Natural killer cell (primary cell): Measurements from ENCODE around the gene ILDR2. TPM values are rescaled to one million over a fixed set of nuclear protein-coding genes. Genes with fewer than 3 reads are reported as not detected.

Experiments used
- ATAC-seq, 3 donors: fragments of 150-1000 bp in 2 of 3; fragments of 200-7000 bp in 1 of 3; cut with Tn5 transposase; 1 replicate in 1 of 3; 2 replicates in 2 of 3; pipeline ENCODE4 v1.10.0; 2021; ENCODE audit warnings: mild to moderate bottlenecking in 2 of 3, moderate library complexity in 2 of 3
- DNase-seq, 2 donors: peaks; one replicate each; pipeline versions ENCODE4 v3.0.0 to v3.0.0-alpha.2; 2013 to 2021; ENCODE audit warnings: mixed read lengths in 1 of 2
- H3K27ac ChIP-seq: one replicate; pipeline ENCODE4 v1.5.1; 2013; ENCODE audit warnings: mild to moderate bottlenecking, low read length
- H3K27me3 ChIP-seq: one replicate; pipeline ENCODE4 v1.6.1; 2013; ENCODE audit warnings: low read length; ENCODE audit not compliant: control insufficient read depth, insufficient read depth
- H3K36me3 ChIP-seq: one replicate; pipeline ENCODE4 v1.6.1; 2013; ENCODE audit warnings: low read length; ENCODE audit not compliant: control insufficient read depth, insufficient read depth
- H3K4me1 ChIP-seq: one replicate; pipeline ENCODE4 v1.6.1; 2013; ENCODE audit warnings: low read length; ENCODE audit not compliant: control insufficient read depth, insufficient read depth
- H3K4me3 ChIP-seq: one replicate; pipeline ENCODE4 v1.5.1; 2013; ENCODE audit warnings: low read length
- H3K9me3 ChIP-seq: one replicate; pipeline ENCODE4 v1.6.1; 2013; ENCODE audit warnings: low read length; ENCODE audit not compliant: control insufficient read depth, insufficient read depth
- H3K27ac Mint-ChIP-seq, 2 donors: one replicate each; pipeline ENCODE4 v1.8.0; 2022; ENCODE audit warnings: mild to moderate bottlenecking in 2 of 2, mixed read lengths in 2 of 2, moderate library complexity in 1 of 2
- H3K27me3 Mint-ChIP-seq, 2 donors: one replicate each; pipeline ENCODE4 v1.8.0; 2022; ENCODE audit warnings: low read depth in 2 of 2, mixed read lengths in 2 of 2
- H3K36me3 Mint-ChIP-seq: one replicate; pipeline ENCODE4 v1.8.0; 2022; ENCODE audit warnings: mixed read lengths
- H3K4me1 Mint-ChIP-seq, 2 donors: one replicate each; pipeline ENCODE4 v1.8.0; 2022; ENCODE audit warnings: mixed read lengths in 2 of 2
- H3K4me3 Mint-ChIP-seq: one replicate; pipeline ENCODE4 v1.8.0; 2022; ENCODE audit warnings: mild to moderate bottlenecking, moderate library complexity, mixed read lengths
- H3K9me3 Mint-ChIP-seq, 2 donors: one replicate each; pipeline ENCODE4 v1.8.0; 2022; ENCODE audit warnings: mixed read lengths in 2 of 2
- CTCF ChIP-seq: fragments of 200-600 bp; IDR thresholded peaks from one replicate; pipeline ENCODE4 v1.8.0; 2022; ENCODE audit warnings: antibody characterized with exemption
- WGBS: methylation state at CpG from one replicate; pipeline ENCODE4 v1.1.7; 2013; ENCODE audit warnings: missing lambda C conversion rate; ENCODE audit not compliant: insufficient coverage; 5-methylcytosine and 5-hydroxymethylcytosine counted together
- intact Hi-C: fragments of 100-400 bp; cut with micrococcal nuclease; formaldehyde crosslinking; loops from one replicate; pipeline ENCODE4 v1.14.2; 2022
- total RNA-seq, 4 donors: library from RNA; stranded (reverse); fragments of 120-200 nt in 1 of 4; gene quantifications; one replicate each; pipeline versions ENCODE4 v1.2.3 to v1.2.4, GENCODE V29; 2013 to 2022

Gene ILDR2
- total RNA-seq, 3 donors from 2014 or later (not counting 1 experiment from before 2014, with no cell fraction given): 2.4 to 4.3 (median 2.8) TPM

DNA sequence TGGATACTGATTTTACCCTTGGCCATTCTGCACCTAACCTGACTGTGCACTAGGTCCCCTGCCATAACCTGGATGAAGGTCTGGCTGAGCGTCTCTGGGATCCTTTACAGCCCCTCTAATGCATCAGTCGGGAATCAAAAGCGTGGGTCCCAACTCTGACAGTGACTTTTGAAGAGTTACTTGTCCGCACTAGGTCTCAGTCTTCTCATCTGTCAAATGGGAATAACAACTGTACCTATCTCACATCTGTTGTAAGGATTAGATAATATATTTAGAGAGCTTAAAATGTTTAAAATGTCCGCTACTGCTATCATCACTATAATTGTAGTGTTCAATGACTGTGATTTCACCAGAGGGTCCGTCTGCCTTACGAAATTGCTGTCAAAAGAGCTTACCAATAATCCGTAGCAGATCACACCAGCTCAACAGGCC, 100.0 kb downstream of the ILDR2 start:
- peak overlapping the region; percentile 73 for H3K27ac ChIP-seq
- TF ChIP-seq CTCF: no peak
- Mint-ChIP-seq H3K4me1 (peaks cover 23 to 41% of the 10 kb centered on the region in 2 donors), H3K9me3 (no peaks in the 10 kb centered on the region), H3K36me3 (no peaks in the 10 kb centered on the region), H3K27ac (peak overlapping the region; percentile 91 to 93), H3K27me3 (peaks cover 0 to 3% of the 10 kb centered on the region in 2 donors), H3K4me3 (peak overlapping the region; percentile 99)
- no peaks in the 10 kb centered on the region for H3K27me3 ChIP-seq
- no peaks in the 10 kb centered on the region for H3K36me3 ChIP-seq
- WGBS: 45% methylated on average over 7 of the region's 8 CpGs
- no peaks in the 10 kb centered on the region for H3K9me3 ChIP-seq
- H3K4me3 ChIP-seq: peak overlapping the region; percentile 60
- ATAC-seq (no peak), DNase-seq (no peak)
- intact Hi-C loops: loop anchor here (5.0 kb wide), 1 partner anchor 1062 kb away; the partner anchor contains the start of genes DCAF6 and MPC2
- peaks cover 13% of the 10 kb centered on the region for H3K4me1 ChIP-seq

- Mint-ChIP-seq H3K27me3 (no peaks in the 10 kb centered on the region), H3K27ac (no peak overlapping the region), H3K36me3 (no peaks in the 10 kb centered on the region), H3K4me1 (peaks cover 25 to 42% of the 10 kb centered on the region in 2 donors), H3K9me3 (no peaks in the 10 kb centered on the region), H3K4me3 (no peak overlapping the region)
- Histone ChIP-seq H3K4me1 (peaks cover 13% of the 10 kb centered on the region), H3K4me3 (no peak overlapping the region), H3K36me3 (no peaks in the 10 kb centered on the region), H3K27me3 (no peaks in the 10 kb centered on the region), H3K27ac (no peak overlapping the region), H3K9me3 (no peaks in the 10 kb centered on the region)
- WGBS: 98% methylated on average over 6 of the region's 8 CpGs
- no peak for ATAC-seq
- no peak for DNase-seq
- intact Hi-C loops: no loop called here
- no peak for TF ChIP-seq CTCF
Measured at GRCh38 chr1:166874464-166874863, 100.9 kb downstream of the ILDR2 start.

DNA sequence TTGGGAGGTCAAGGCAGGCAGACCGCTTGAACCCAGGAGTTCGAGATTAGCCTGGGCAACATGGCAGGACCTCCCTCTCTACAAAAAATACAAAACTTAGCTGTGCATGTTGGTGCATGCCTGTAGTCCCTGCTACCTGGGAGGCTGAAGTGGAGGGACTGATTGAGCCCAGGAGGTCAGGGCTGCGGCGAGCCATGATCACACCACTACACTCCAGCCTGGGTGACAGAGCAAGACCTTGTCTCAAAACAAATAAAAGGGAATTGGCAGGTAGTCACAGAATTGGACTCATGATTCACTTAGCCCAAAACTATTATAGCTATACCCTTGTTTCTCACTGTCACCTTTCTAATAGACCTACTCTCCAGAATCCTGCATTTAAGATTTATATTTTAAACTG, 104.8 kb downstream of the ILDR2 start:
- peaks cover 25 to 41% of the 10 kb centered on the region in 2 donors for H3K4me1 Mint-ChIP-seq
- DNase-seq (no peak), ATAC-seq (no peak)
- H3K36me3 Mint-ChIP-seq: no peaks in the 10 kb centered on the region
- intact Hi-C loops: no loop called here
- no peak overlapping the region for H3K27ac Mint-ChIP-seq
- Histone ChIP-seq H3K4me3 (no peak overlapping the region), H3K27me3 (no peaks in the 10 kb centered on the region), H3K9me3 (no peaks in the 10 kb centered on the region), H3K4me1 (peaks cover 9% of the 10 kb centered on the region), H3K27ac (no peak overlapping the region), H3K36me3 (peaks cover 16% of the 10 kb centered on the region)
- H3K4me3 Mint-ChIP-seq: no peak overlapping the region
- no peaks in the 10 kb centered on the region for H3K27me3 Mint-ChIP-seq
- 100% methylated on average over 4 of the region's 4 CpGs for WGBS
- TF ChIP-seq CTCF: no peak
- no peaks in the 10 kb centered on the region for H3K9me3 Mint-ChIP-seq
